Tibial artery (tissue), 4 donors: ENCODE results near the gene NUP62.
"Not testable (repeated sequence)": the region's sequence is repeated elsewhere in the genome, so short reads cannot be mapped to it uniquely, and the experiment has no call there.

ENCODE experiments used
- DNase-seq, 2 donors: peaks; one replicate each; pipeline ENCODE4 v3.0.0-alpha.2; 2019
- H3K27ac ChIP-seq, 2 donors: fragments of 200-600 bp; sonication (generic) in 1 of 2; 1 replicate in 1 of 2; 2 replicates in 1 of 2; pipeline ENCODE4 v1.5.1; 2018 to 2019; ENCODE audit warnings: mild to moderate bottlenecking in 1 of 2
- H3K27me3 ChIP-seq, 2 donors: fragments of 200-600 bp; sonication (generic) in 1 of 2; one replicate each; pipeline versions ENCODE4 v1.5.1 to v1.6.0; 2016 to 2019
- H3K36me3 ChIP-seq, 3 donors: fragments of 200-600 bp; sonication (generic) in 2 of 3; one replicate each; pipeline ENCODE4 v1.5.1; 2016 to 2019; ENCODE audit warnings: mild to moderate bottlenecking in 2 of 3
- H3K4me1 ChIP-seq, 4 donors: fragments of 200-600 bp; sonication (generic) in 2 of 4; 1 replicate in 3 of 4; 2 replicates in 1 of 4; pipeline ENCODE4 v1.5.1; 2016 to 2019
- H3K4me3 ChIP-seq, 2 donors: fragments of 200-600 bp; sonication (generic) in 1 of 2; 1 replicate in 1 of 2; 2 replicates in 1 of 2; pipeline ENCODE4 v1.5.1; 2018 to 2019; ENCODE audit warnings: mild to moderate bottlenecking in 2 of 2
- H3K9me3 ChIP-seq, 3 donors: fragments of 200-600 bp; sonication (generic) in 1 of 3; one replicate each; pipeline ENCODE4 v1.5.1; 2016 to 2019
- CTCF ChIP-seq, 2 experiments: fragments of 200-600 bp in 1 of 2; fragments of 450-650 bp in 1 of 2; IDR thresholded peaks; one replicate each; pipeline ENCODE4 v1.5.1; 2017 to 2019; ENCODE audit warnings: antibody characterized with exemption in 2 of 2, mild to moderate bottlenecking in 1 of 2, moderate library complexity in 1 of 2
- intact Hi-C: fragments of 100-400 bp; cut with DNase I; formaldehyde crosslinking; loops from one replicate; pipeline ENCODE4 v1.15.0; 2023; ENCODE audit warnings: low total_unique reads

Gene NUP62

GRCh38 chr19:49958144-49958543 lies 28.8 kb upstream of the NUP62 start:
- H3K4me3 ChIP-seq, H3K36me3 ChIP-seq, H3K9me3 ChIP-seq, DNase-seq, intact Hi-C loops, H3K27ac ChIP-seq: not testable (repeated sequence)
- peaks cover 0 to 19% of the 10 kb centered on the region in 2 donors for H3K27me3 ChIP-seq
- peaks cover 0 to 11% (median 4%) of the 10 kb centered on the region in 4 donors for H3K4me1 ChIP-seq

GRCh38 chr19:49957262-49957915 lies 28.1 kb upstream of the NUP62 start:
- no peak for DNase-seq
- H3K36me3 ChIP-seq: no peaks in the 10 kb centered on the region
- no peaks in the 10 kb centered on the region for H3K9me3 ChIP-seq
- no peak overlapping the region for H3K27ac ChIP-seq
- peaks cover 0 to 18% (median 6%) of the 10 kb centered on the region in 4 donors for H3K4me1 ChIP-seq
- H3K27me3 ChIP-seq: peaks cover 0 to 20% of the 10 kb centered on the region in 2 donors
- H3K4me3 ChIP-seq: no peak overlapping the region
- intact Hi-C loops: no loop called here
- no peak for TF ChIP-seq CTCF (IDR thresholded peaks at IDR 0.05)

GRCh38 chr19:49956115-49956495 lies 26.8 kb upstream of the NUP62 start:
- TF ChIP-seq CTCF (IDR thresholded peaks at IDR 0.05): no peak
- intact Hi-C loops: no loop called here
- Histone ChIP-seq H3K36me3 (no peaks in the 10 kb centered on the region), H3K4me1 (peaks cover 0 to 30% (median 14%) of the 10 kb centered on the region in 4 donors), H3K27me3 (peaks cover 0 to 20% of the 10 kb centered on the region in 2 donors), H3K9me3 (no peaks in the 10 kb centered on the region), H3K27ac (no peak overlapping the region), H3K4me3 (no peak overlapping the region)
- DNase-seq: no peak

- H3K9me3 ChIP-seq: no peaks in the 10 kb centered on the region
- intact Hi-C loops: no loop called here
- no peaks in the 10 kb centered on the region for H3K36me3 ChIP-seq
- no peak overlapping the region for H3K4me3 ChIP-seq
- DNase-seq: peak in 1 of 2 donors; percentile 5
- peaks cover 0 to 27% of the 10 kb centered on the region in 2 donors for H3K27me3 ChIP-seq
- no peak overlapping the region for H3K27ac ChIP-seq
- peaks cover 0 to 30% (median 14%) of the 10 kb centered on the region in 4 donors for H3K4me1 ChIP-seq
- TF ChIP-seq CTCF (IDR thresholded peaks at IDR 0.05): no peak
Observed at GRCh38 chr19:49954933-49955332, 25.6 kb upstream of the NUP62 start.

GRCh38 chr19:49954092-49954829 lies 25.0 kb upstream of the NUP62 start:
- TF ChIP-seq CTCF (IDR thresholded peaks at IDR 0.05): no peak
- DNase-seq: peak in 1 of 2 donors; percentile 54
- no peaks in the 10 kb centered on the region for H3K36me3 ChIP-seq
- H3K4me3 ChIP-seq: no peak overlapping the region
- H3K27me3 ChIP-seq: peaks cover 0 to 33% of the 10 kb centered on the region in 2 donors
- H3K4me1 ChIP-seq: peaks cover 0 to 30% (median 14%) of the 10 kb centered on the region in 4 donors
- intact Hi-C loops: no loop called here
- no peaks in the 10 kb centered on the region for H3K9me3 ChIP-seq
- H3K27ac ChIP-seq: no peak overlapping the region

GRCh38 chr19:49953416-49953815 lies 24.1 kb upstream of the NUP62 start:
- DNase-seq: peak in 1 of 2 donors; percentile 35
- Histone ChIP-seq H3K4me1 (peaks cover 0 to 30% (median 14%) of the 10 kb centered on the region in 4 donors), H3K27ac (no peak overlapping the region), H3K4me3 (no peak overlapping the region), H3K27me3 (peaks cover 0 to 34% of the 10 kb centered on the region in 2 donors), H3K9me3 (no peaks in the 10 kb centered on the region), H3K36me3 (no peaks in the 10 kb centered on the region)
- no peak for TF ChIP-seq CTCF (IDR thresholded peaks at IDR 0.05)
- intact Hi-C loops: no loop called here
